ENCODE data around the gene MMP24OS.

DNA sequence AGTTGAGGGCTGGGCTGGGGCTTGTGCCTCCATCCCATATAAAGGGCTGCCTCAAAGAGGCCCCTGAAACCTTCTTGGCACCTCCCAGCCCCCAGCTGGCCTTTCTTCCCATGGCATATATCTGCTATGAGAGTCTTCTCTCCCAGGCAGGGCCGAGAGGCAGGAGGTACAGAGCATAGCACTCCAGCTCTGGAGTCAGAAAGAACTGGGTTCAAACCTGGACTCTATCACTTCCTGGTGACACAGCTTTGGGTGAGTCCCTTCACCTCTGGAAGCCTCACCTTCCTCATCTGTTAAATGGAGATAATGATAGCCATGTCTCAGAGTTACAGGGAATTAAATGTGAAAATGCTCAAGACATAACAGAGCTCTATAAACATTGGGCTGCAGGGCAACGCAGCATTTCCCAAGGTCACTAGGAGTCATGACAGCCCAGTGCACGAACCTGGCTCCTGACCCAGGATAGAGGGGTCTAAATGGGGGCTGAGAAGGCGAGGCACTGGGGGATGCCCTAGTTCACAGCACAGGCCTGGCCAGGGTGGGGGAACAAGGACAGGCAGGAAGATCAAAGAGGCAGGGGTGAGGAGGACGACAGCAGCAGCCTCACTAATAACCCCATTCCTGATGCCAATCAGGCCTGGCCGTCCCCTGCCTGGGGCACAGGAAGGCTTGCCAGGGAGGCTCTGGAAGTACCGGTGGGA, 12.4 kb upstream of the MMP24OS start:
- TF ChIP-seq CTCF (conservative IDR thresholded peaks at IDR 0.05 in 1 of 2, IDR thresholded peaks at IDR 0.05 in 1 of 2; ENCODE audit: low read depth in 1 of 2, low read length in 2 of 2) (no peak), EZH2 (IDR thresholded peaks at IDR 0.05; ENCODE audit: low read length, missing control alignments) (no peak)
